ENCODE measurements around the gene NDUFS3. TPM values are rescaled to one million over a fixed set of nuclear protein-coding genes. Genes with fewer than 3 reads are reported as not detected.
A peak's percentile ranks its signal among the peaks of the same experiment; 100 is the strongest.

The NDUFS3 gene
- total RNA-seq, 1 experiment from 2014 or later: 120 TPM

- intact Hi-C loops (cut with micrococcal nuclease): no loop called here
- Histone ChIP-seq H3K4me3 (ENCODE audit: low read length) (no peak overlapping the region), H3K79me2 (ENCODE audit: low read length) (0 out of 2 replicates have a peak, but pooled peaks cover under 1% of the 10 kb centered on the region), H4K20me1 (ENCODE audit: low read length) (no peaks in the 10 kb centered on the region), H3K9me3 (ENCODE audit: low read length) (no peaks in the 10 kb centered on the region), H2AFZ (ENCODE audit: low read length) (no peak overlapping the region), H3K9me2 (replicated peaks; ENCODE audit: low read length) (no peaks in the 10 kb centered on the region), H3K9ac (ENCODE audit: low read length) (no peak overlapping the region), H3K4me2 (ENCODE audit: low read length) (no peak overlapping the region), H3K27ac (ENCODE audit: low read length) (no peak overlapping the region), H3K4me1 (ENCODE audit: insufficient read depth, low read length) (no peaks in the 10 kb centered on the region), H3K36me3 (ENCODE audit: low read depth, low read length) (peaks cover 13% of the 10 kb centered on the region; the same call in 1 of the 2 replicates), H3F3A (ENCODE audit: low read length, unreplicated experiment) (no peaks in the 10 kb centered on the region), H3K27me3 (ENCODE audit: low read length) (no peaks in the 10 kb centered on the region)
- POLR2A ChIA-PET (ENCODE audit: unreplicated experiment): no interaction called here
- no TSS peak for BruUV-seq (replicated peaks)
- DNase-seq (no peak), ATAC-seq (peak; percentile 11; the same call in 1 of the 2 replicates)
- CTCF ChIA-PET: interaction anchor here (0.6 kb wide), 1 partner anchor 34 kb away, joined by 3 read pairs; the partner anchor contains the start of gene CELF1
- TF ChIP-seq EZH2 (IDR thresholded peaks at IDR 0.05; ENCODE audit: low read length, unreplicated experiment): no peak
- TF ChIP-seq EZH2phosphoT487 (IDR thresholded peaks at IDR 0.05; ENCODE audit: borderline replicate concordance, low read length): no peak
- no peak for TF ChIP-seq CTCF (conservative IDR thresholded peaks at IDR 0.05; ENCODE audit: low read depth, low read length)
These were observed 8.3 kb downstream of the NDUFS3 start for GRCh38 chr11:47587039-47587716.

GRCh38 chr11:47587723-47588326 lies 9.0 kb downstream of the NDUFS3 start:
- CTCF ChIA-PET: interaction anchor here (0.6 kb wide), 1 partner anchor 35 kb away, joined by 3 read pairs; the partner anchor contains the start of gene CELF1
- POLR2A ChIA-PET (ENCODE audit: unreplicated experiment): no interaction called here
- Histone ChIP-seq H3K9ac (ENCODE audit: low read length) (no peak overlapping the region), H3K79me2 (ENCODE audit: low read length) (no peaks in the 10 kb centered on the region), H3K27me3 (ENCODE audit: low read length) (no peaks in the 10 kb centered on the region), H3K4me3 (ENCODE audit: low read length) (no peak overlapping the region), H3K36me3 (ENCODE audit: low read depth, low read length) (peaks cover 8% of the 10 kb centered on the region; the same call in 1 of the 2 replicates), H2AFZ (ENCODE audit: low read length) (no peak overlapping the region), H3K9me3 (ENCODE audit: low read length) (no peaks in the 10 kb centered on the region), H3F3A (ENCODE audit: low read length, unreplicated experiment) (no peaks in the 10 kb centered on the region), H3K4me1 (ENCODE audit: insufficient read depth, low read length) (no peaks in the 10 kb centered on the region), H3K27ac (ENCODE audit: low read length) (no peak overlapping the region), H3K9me2 (replicated peaks; ENCODE audit: low read length) (no peaks in the 10 kb centered on the region), H3K4me2 (ENCODE audit: low read length) (no peak overlapping the region), H4K20me1 (ENCODE audit: low read length) (no peaks in the 10 kb centered on the region)
- TF ChIP-seq EZH2 (IDR thresholded peaks at IDR 0.05; ENCODE audit: low read length, unreplicated experiment) (no peak), CTCF (conservative IDR thresholded peaks at IDR 0.05; ENCODE audit: low read depth, low read length) (no peak), EZH2phosphoT487 (IDR thresholded peaks at IDR 0.05; ENCODE audit: borderline replicate concordance, low read length) (no peak)
- DNase-seq (no peak), ATAC-seq (no peak)
- no TSS peak for BruUV-seq (replicated peaks)
- intact Hi-C loops (cut with micrococcal nuclease): no loop called here

- intact Hi-C loops (cut with micrococcal nuclease): no loop called here
- peaks cover 11% of the 10 kb centered on the region for H3K27me3 ChIP-seq (ENCODE audit: low read length)
- ATAC-seq: no peak
- no peak overlapping the region for H3K9ac ChIP-seq (ENCODE audit: low read length)
- H3K4me2 ChIP-seq (ENCODE audit: low read length): no peak overlapping the region
- no TSS peak for BruUV-seq (replicated peaks)
- CTCF ChIA-PET: no interaction called here
- no peak overlapping the region for H2AFZ ChIP-seq (ENCODE audit: low read length)
- no peak overlapping the region for H3K27ac ChIP-seq (ENCODE audit: low read length)
- no peak for DNase-seq
- no peaks in the 10 kb centered on the region for H3K79me2 ChIP-seq (ENCODE audit: low read length)
- no peaks in the 10 kb centered on the region for H4K20me1 ChIP-seq (ENCODE audit: low read length)
- H3K9me2 ChIP-seq (replicated peaks; ENCODE audit: low read length): no peaks in the 10 kb centered on the region
- H3F3A ChIP-seq (ENCODE audit: low read length, unreplicated experiment): no peaks in the 10 kb centered on the region
- no peaks in the 10 kb centered on the region for H3K4me1 ChIP-seq (ENCODE audit: insufficient read depth, low read length)
- no peak for TF ChIP-seq CTCF (conservative IDR thresholded peaks at IDR 0.05; ENCODE audit: low read depth, low read length)
- no peaks in the 10 kb centered on the region for H3K9me3 ChIP-seq (ENCODE audit: low read length)
- no peak overlapping the region for H3K4me3 ChIP-seq (ENCODE audit: low read length)
- 0 out of 2 replicates have a peak, but pooled peaks cover 3% of the 10 kb centered on the region for H3K36me3 ChIP-seq (ENCODE audit: low read depth, low read length)
- POLR2A ChIA-PET (ENCODE audit: unreplicated experiment): no interaction called here
These were observed 10.2 kb downstream of the NDUFS3 start for GRCh38 chr11:47589118-47589517.

Data from PC-3 (cell line).